Measurements from ENCODE around the gene TBC1D14. TPM values are rescaled to one million over a fixed set of nuclear protein-coding genes. Genes with fewer than 3 reads are reported as not detected.

Gene TBC1D14
- total RNA-seq, 4 donors from 2014 or later = 44.8 to 67.7 (median 55.7) TPM

DNA sequence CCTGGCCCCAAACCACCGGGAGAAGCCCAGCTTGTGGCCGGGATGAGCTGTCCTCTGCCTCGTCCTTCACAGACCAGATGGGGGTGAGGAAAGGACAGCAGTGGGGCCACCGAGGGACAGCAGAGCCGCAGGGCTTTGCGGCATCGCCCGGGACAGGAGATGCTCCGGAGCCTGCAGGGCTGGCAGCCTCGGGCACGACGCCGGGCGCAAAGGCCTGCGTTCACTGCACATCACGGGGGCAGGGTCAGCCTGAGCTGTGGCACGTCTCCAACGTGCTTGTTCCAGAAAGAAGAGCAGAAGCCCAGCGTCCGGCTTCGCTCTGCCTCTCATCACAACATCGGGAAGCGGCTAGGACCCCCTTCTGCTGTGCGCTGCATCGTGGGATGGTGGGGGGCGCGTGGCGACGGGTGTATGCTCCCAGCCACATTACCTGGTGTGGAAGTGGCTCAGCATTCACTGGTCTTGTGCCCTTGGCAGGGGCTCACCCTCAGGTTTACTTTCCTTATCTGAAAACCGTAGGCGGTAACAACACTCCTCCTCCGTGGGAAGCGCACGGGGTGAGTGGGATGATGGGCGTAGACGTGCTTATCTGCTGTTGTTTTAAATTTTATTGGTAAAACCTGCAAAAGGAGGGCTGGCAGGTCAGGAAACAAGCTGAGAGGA is 141.0 kb downstream of the TBC1D14 start:
- Histone ChIP-seq H3K4me3 (no peak overlapping the region), H3K9me3 (no peaks in the 10 kb centered on the region), H3K36me3 (peaks cover 0 to 29% (median 0%) of the 10 kb centered on the region in 3 donors), H3K27me3 (no peaks in the 10 kb centered on the region), H3K27ac (no peak overlapping the region), H3K4me1 (peaks cover 0 to 21% (median 11%) of the 10 kb centered on the region in 4 donors)
- no peak for TF ChIP-seq POLR2A (IDR thresholded peaks at IDR 0.05)
- TF ChIP-seq, protein P1, sequence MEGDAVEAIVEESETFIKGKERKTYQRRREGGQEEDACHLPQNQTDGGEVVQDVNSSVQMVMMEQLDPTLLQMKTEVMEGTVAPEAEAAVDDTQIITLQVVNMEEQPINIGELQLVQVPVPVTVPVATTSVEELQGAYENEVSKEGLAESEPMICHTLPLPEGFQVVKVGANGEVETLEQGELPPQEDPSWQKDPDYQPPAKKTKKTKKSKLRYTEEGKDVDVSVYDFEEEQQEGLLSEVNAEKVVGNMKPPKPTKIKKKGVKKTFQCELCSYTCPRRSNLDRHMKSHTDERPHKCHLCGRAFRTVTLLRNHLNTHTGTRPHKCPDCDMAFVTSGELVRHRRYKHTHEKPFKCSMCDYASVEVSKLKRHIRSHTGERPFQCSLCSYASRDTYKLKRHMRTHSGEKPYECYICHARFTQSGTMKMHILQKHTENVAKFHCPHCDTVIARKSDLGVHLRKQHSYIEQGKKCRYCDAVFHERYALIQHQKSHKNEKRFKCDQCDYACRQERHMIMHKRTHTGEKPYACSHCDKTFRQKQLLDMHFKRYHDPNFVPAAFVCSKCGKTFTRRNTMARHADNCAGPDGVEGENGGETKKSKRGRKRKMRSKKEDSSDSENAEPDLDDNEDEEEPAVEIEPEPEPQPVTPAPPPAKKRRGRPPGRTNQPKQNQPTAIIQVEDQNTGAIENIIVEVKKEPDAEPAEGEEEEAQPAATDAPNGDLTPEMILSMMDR (IDR thresholded peaks at IDR 0.05) = no peak
- no peak for DNase-seq

- H3K9me3 ChIP-seq = no peaks in the 10 kb centered on the region
- peaks cover 0 to 16% (median 7%) of the 10 kb centered on the region in 4 donors for H3K4me1 ChIP-seq
- no peaks in the 10 kb centered on the region for H3K27me3 ChIP-seq
- H3K36me3 ChIP-seq = peaks cover 0 to 34% (median 0%) of the 10 kb centered on the region in 3 donors
- H3K4me3 ChIP-seq = no peak overlapping the region
- TF ChIP-seq, protein P1 (IDR thresholded peaks at IDR 0.05) = no peak
- TF ChIP-seq POLR2A (IDR thresholded peaks at IDR 0.05) = no peak
- no peak for DNase-seq
- H3K27ac ChIP-seq = no peak overlapping the region
These were observed 141.5 kb downstream of the TBC1D14 start for GRCh38 chr4:7051144-7051495.

DNA sequence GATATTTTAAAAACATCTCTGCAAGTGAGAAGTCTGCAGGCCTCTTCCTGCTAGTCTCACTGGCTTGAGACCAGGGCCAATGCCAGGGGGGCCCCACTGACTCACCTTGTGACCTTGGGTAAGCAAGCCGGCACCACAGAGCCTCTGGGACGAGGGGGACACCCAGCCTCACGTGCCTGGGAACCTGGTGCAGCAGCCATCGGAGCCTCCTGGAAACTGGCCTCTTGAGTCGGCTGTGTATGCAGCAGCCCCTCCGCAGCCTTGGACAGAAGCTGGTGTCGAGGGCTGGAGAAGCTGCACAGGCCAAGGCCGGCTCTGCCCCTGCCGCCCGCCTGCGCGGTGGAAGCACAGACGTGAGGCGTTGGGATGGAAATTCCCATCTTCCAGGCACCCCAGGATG is 142.3 kb downstream of the TBC1D14 start:
- Histone ChIP-seq H3K27me3 (no peaks in the 10 kb centered on the region), H3K27ac (no peak overlapping the region), H3K36me3 (peaks cover 0 to 42% (median 0%) of the 10 kb centered on the region in 3 donors), H3K4me1 (peaks cover 0 to 10% (median 4%) of the 10 kb centered on the region in 4 donors), H3K9me3 (no peaks in the 10 kb centered on the region), H3K4me3 (no peak overlapping the region)
- TF ChIP-seq, protein P1 (IDR thresholded peaks at IDR 0.05) = no peak
- TF ChIP-seq POLR2A (IDR thresholded peaks at IDR 0.05) = no peak
- no peak for DNase-seq

GRCh38 chr4:7052313-7052712 is 142.7 kb downstream of the TBC1D14 start:
- peaks cover 0 to 8% (median 3%) of the 10 kb centered on the region in 4 donors for H3K4me1 ChIP-seq
- H3K27me3 ChIP-seq = no peaks in the 10 kb centered on the region
- H3K4me3 ChIP-seq = no peak overlapping the region
- no peak overlapping the region for H3K27ac ChIP-seq
- H3K9me3 ChIP-seq = no peaks in the 10 kb centered on the region
- H3K36me3 ChIP-seq = peaks cover 0 to 46% (median 0%) of the 10 kb centered on the region in 3 donors
- DNase-seq = no peak
- TF ChIP-seq, protein P1 (IDR thresholded peaks at IDR 0.05) = no peak
- no peak for TF ChIP-seq POLR2A (IDR thresholded peaks at IDR 0.05)

DNA sequence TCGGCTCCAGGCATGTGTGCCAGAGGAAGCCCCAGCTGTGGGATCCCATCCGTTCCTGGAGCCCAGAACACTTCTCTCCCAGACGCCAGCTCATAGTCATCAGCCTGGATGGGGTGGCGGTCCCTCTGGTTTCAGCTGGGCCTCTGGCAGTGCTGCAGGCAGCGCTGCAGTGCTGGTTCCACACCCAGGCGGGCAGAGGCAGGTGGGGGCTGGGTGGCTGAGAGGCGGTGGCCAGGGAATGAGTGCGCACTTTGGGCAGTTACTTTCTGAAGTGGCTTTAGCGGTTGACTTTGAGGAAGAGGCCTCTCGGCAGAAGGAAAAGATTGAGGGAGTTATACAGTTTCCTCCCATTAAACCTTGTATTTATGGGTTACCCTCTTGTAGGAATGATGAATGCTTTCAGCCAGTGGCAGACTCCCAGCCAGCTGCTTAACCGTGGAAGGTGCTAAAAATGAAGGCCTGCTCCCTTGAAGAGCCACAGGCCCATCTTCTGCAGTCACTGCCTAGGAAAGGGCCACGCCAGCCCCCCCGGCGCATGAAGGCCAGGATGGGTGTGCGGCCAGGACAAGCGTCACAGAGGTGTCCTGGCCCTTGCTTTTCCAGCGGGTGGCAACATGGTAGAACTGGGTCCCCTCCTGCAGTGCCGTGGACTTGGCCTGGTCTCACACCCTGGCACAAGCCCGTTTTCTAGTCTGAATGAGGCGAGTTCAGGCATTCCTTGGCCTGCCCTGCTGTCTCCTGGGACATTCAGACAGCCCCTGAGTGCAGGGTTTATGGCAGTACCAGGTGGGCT is 143.5 kb downstream of the TBC1D14 start:
- Histone ChIP-seq H3K4me1 (peaks cover 0 to 8% (median 0%) of the 10 kb centered on the region in 4 donors), H3K9me3 (no peaks in the 10 kb centered on the region), H3K27me3 (no peaks in the 10 kb centered on the region), H3K4me3 (no peak overlapping the region), H3K36me3 (peaks cover 0 to 47% (median 0%) of the 10 kb centered on the region in 3 donors), H3K27ac (no peak overlapping the region)
- TF ChIP-seq, protein P1 (IDR thresholded peaks at IDR 0.05) = no peak
- no peak for TF ChIP-seq POLR2A (IDR thresholded peaks at IDR 0.05)
- DNase-seq = no peak
